ENCODE results near the gene FRMPD1. TPM values are rescaled to one million over a fixed set of nuclear protein-coding genes. Genes with fewer than 3 reads are reported as not detected.

Gene FRMPD1
- polyA plus RNA-seq, 2 of the 4 experiments (the other 2 are of a cell fraction), result 0.01 TPM; not detected in 1

DNA sequence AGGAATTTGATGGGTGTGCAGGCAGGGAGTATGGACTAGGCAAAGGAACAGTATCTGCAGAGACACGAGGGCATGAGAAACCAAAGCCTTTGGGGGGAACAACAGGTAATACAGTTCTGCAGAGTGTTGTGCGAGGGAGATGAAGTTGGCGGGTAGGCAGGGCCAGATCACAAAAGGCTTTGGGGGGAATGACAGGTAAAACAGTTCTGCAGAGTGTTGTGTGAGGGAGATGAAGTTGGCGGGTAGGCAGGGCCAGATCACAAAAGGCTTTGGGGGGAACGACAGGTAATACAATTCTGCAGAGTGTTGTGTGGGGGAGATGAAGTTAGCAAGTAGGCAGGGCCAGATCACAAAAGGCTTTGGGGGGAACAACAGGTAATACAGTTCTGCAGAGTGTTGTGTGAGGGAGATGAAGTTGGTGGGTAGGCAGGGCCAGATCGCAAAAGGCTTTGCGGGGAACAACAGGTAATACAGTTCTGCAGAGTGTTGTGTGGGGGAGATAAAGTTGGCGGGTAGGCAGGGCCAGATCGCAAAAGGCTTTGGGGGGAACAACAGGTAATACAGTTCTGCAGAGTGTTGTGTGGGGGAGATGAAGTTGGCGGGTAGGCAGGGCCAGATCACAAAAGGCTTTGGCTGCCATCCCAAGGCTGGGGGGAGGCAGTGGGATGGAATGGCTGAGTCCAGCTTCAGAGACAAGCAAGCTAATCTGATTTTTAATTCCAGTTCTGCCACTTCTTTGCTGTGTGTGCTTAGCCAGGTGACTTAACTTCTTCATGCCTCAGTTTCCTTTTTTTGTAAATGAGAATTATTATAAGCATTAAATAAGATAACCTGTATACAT lies 33.0 kb downstream of the FRMPD1 start:
- Histone ChIP-seq H3K4me2 (no peak overlapping the region), H3K4me3 (no peak overlapping the region), H3K9me3 (no peaks in the 10 kb centered on the region), H3K27ac (no peak overlapping the region), H3K4me1 (no peaks in the 10 kb centered on the region)
- ChIA-PET POLR2A (no interaction called here), CTCF (interaction anchor here (0.6 kb wide), 1 partner anchor 15 kb away, joined by 3 read pairs; no protein-coding TSS in a partner anchor)
- no peak for TF ChIP-seq CHD2 (IDR thresholded peaks at IDR 0.05; ENCODE audit: low read length, partially characterized antibody)
- WGBS (ENCODE audit: missing lambda C conversion rate), result 50% methylated on average over 10 of the region's 10 CpGs
- DNase-seq (ENCODE audit: low read depth in 1 of 2, low spot score in 1 of 2) (no peak), ATAC-seq (no peak), FAIRE-seq (no peak)

DNA sequence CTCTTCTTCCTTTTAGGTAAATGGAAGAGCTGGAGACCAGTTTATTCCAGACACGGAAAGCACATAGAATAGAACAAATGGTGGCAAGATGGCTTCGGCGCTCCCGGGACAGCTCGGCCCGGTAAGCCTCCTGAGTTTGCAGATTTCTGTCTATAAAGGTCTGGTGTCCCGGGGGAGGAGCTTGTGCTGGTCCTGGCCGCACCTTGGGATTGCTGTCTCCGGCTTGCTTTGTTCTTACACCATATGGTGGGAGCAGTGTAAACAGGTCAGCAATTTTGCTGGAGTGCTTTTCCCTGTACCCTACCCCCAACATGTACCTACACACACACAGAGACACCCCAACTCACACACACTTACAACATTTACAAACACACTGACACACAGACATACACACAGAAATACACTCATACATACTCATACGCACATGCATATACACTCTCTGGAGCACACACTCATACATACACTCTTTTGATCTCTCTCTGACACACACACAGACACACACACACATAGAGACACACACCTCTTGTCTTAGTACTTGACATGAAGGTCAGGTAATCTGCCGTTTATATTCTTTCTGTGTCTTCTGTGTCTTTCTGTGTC lies 42.0 kb downstream of the FRMPD1 start:
- DNase-seq (ENCODE audit: low read depth in 1 of 2, low spot score in 1 of 2) (no peak), ATAC-seq (peak; percentile 41 to 50; a peak in 4 of 6 replicates), FAIRE-seq (no peak)
- no peak overlapping the region for H3K4me3 ChIP-seq
- peaks cover 13% of the 10 kb centered on the region; the same call in 1 of the 3 replicates for H3K9me3 ChIP-seq
- POLR2A ChIA-PET, result no interaction called here
- H3K4me2 ChIP-seq, result no peak overlapping the region
- CTCF ChIA-PET, result interaction anchor here (0.7 to 1.2 kb wide), 2 partner anchors 8 to 53 kb away, joined by 3 read pairs; no protein-coding TSS in a partner anchor
- H3K4me1 ChIP-seq, result no peaks in the 10 kb centered on the region
- WGBS (ENCODE audit: missing lambda C conversion rate), result 42% methylated on average over 11 of the region's 11 CpGs
- no peak overlapping the region for H3K27ac ChIP-seq
- no peak for TF ChIP-seq RCOR1 (IDR thresholded peaks at IDR 0.05; ENCODE audit: low read depth, low read length)

DNA sequence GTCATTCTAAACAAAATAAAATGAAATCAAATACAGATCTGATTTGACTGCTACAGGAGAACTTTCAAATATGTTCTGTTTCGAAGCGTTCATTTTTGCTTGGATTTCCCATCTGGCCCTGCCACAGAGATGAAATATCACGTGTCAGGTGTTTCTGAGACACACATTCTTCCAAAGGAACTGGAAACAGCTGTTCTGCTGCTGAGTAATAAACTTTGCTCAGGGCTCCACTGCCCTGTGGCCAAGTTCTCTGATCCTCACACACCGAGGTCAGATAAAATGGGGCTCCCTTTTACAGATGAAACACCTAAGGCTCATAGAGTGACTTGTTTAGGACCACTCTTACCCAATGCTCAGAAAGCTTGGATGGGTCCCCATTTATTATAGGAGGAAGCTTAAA lies 42.5 kb downstream of the FRMPD1 start:
- TF ChIP-seq ZSCAN20 (CRISPR knock-in tag; IDR thresholded peaks at IDR 0.05) (no peak), FOSB (CRISPR knock-in tag; IDR thresholded peaks at IDR 0.05) (no peak), NFE2L2 (conservative IDR thresholded peaks at IDR 0.05; ENCODE audit: low read length) (no peak), KDM1A (IDR thresholded peaks at IDR 0.05; ENCODE audit: low read depth) (no peak), SMC3 (IDR thresholded peaks at IDR 0.05) (no peak), TFCP2L1 (CRISPR knock-in tag; IDR thresholded peaks at IDR 0.05) (no peak), JUNB (IDR thresholded peaks at IDR 0.05) (no peak), RARB (CRISPR knock-in tag; IDR thresholded peaks at IDR 0.05) (no peak), EP300 (IDR thresholded peaks at IDR 0.05) (no peak), HOXA7 (CRISPR knock-in tag; IDR thresholded peaks at IDR 0.05) (no peak), BHLHE40 (IDR thresholded peaks at IDR 0.05; ENCODE audit: low read depth, low read length) (no peak), HOXB5 (CRISPR knock-in tag; IDR thresholded peaks at IDR 0.05) (no peak)
- TF ChIP-seq, protein P1, sequence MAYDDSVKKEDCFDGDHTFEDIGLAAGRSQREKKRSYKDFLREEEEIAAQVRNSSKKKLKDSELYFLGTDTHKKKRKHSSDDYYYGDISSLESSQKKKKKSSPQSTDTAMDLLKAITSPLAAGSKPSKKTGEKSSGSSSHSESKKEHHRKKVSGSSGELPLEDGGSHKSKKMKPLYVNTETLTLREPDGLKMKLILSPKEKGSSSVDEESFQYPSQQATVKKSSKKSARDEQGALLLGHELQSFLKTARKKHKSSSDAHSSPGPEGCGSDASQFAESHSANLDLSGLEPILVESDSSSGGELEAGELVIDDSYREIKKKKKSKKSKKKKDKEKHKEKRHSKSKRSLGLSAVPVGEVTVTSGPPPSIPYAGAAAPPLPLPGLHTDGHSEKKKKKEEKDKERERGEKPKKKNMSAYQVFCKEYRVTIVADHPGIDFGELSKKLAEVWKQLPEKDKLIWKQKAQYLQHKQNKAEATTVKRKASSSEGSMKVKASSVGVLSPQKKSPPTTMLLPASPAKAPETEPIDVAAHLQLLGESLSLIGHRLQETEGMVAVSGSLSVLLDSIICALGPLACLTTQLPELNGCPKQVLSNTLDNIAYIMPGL (CRISPR knock-in tag; IDR thresholded peaks at IDR 0.05; ENCODE audit: borderline replicate concordance), result no peak
- TF ChIP-seq, protein P2, sequence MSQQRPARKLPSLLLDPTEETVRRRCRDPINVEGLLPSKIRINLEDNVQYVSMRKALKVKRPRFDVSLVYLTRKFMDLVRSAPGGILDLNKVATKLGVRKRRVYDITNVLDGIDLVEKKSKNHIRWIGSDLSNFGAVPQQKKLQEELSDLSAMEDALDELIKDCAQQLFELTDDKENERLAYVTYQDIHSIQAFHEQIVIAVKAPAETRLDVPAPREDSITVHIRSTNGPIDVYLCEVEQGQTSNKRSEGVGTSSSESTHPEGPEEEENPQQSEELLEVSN (IDR thresholded peaks at IDR 0.05; ENCODE audit: borderline replicate concordance, low read depth), result no peak
- TF ChIP-seq, protein P3, sequence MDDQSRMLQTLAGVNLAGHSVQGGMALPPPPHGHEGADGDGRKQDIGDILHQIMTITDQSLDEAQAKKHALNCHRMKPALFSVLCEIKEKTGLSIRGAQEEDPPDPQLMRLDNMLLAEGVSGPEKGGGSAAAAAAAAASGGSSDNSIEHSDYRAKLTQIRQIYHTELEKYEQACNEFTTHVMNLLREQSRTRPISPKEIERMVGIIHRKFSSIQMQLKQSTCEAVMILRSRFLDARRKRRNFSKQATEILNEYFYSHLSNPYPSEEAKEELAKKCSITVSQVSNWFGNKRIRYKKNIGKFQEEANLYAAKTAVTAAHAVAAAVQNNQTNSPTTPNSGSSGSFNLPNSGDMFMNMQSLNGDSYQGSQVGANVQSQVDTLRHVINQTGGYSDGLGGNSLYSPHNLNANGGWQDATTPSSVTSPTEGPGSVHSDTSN (IDR thresholded peaks at IDR 0.05), result no peak
- TF ChIP-seq, protein P4, sequence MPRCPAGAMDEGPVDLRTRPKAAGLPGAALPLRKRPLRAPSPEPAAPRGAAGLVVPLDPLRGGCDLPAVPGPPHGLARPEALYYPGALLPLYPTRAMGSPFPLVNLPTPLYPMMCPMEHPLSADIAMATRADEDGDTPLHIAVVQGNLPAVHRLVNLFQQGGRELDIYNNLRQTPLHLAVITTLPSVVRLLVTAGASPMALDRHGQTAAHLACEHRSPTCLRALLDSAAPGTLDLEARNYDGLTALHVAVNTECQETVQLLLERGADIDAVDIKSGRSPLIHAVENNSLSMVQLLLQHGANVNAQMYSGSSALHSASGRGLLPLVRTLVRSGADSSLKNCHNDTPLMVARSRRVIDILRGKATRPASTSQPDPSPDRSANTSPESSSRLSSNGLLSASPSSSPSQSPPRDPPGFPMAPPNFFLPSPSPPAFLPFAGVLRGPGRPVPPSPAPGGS (IDR thresholded peaks at IDR 0.05), result no peak
- ChIA-PET CTCF (interaction anchor here (0.7 to 1.2 kb wide), 2 partner anchors 8 to 53 kb away, joined by 3 read pairs; no protein-coding TSS in a partner anchor), POLR2A (no interaction called here)
- peaks cover 13% of the 10 kb centered on the region; the same call in 1 of the 3 replicates for H3K9me3 ChIP-seq
- no peak overlapping the region for H3K4me3 ChIP-seq
- FAIRE-seq (no peak), ATAC-seq (peak; percentile 37 to 60; a peak in 3 of 6 replicates), DNase-seq (ENCODE audit: low read depth in 1 of 2, low spot score in 1 of 2) (no peak)
- H3K4me2 ChIP-seq, result no peak overlapping the region
- 3% methylated on average over 4 of the region's 4 CpGs for WGBS (ENCODE audit: missing lambda C conversion rate)
- no peaks in the 10 kb centered on the region for H3K4me1 ChIP-seq
- no peak overlapping the region for H3K27ac ChIP-seq
